Measurements from ENCODE around the gene ANKRD13A. TPM values are rescaled to one million over a fixed set of nuclear protein-coding genes. Genes with fewer than 3 reads are reported as not detected.
"Not testable (repeated sequence)": the region's sequence is repeated elsewhere in the genome, so short reads cannot be mapped to it uniquely, and the experiment has no call there.

ANKRD13A gene
- total and polyA plus RNA-seq, 5 donors: 9.6 to 24.7 (median 21.1) TPM

- H3K4me3 ChIP-seq (ENCODE audit: low read length); H3K27ac ChIP-seq (ENCODE audit: low read length); intact Hi-C loops (cut with DNase I); ATAC-seq; DNase-seq; H3K27me3 ChIP-seq (ENCODE audit: control insufficient read depth, insufficient read depth); H3K4me1 ChIP-seq (ENCODE audit: control insufficient read depth, insufficient read depth, low read length); H3K9me3 ChIP-seq (ENCODE audit: control insufficient read depth, low read length): not testable (repeated sequence)
- 92% methylated on average over 9 of the region's 9 CpGs for WGBS
Measured at GRCh38 chr12:110049666-110050065, 50.4 kb downstream of the ANKRD13A start.

- Histone ChIP-seq H3K4me3 (ENCODE audit: low read length) (no peak overlapping the region), H3K9me3 (ENCODE audit: control insufficient read depth, low read length) (no peaks in the 10 kb centered on the region), H3K27me3 (ENCODE audit: control insufficient read depth, insufficient read depth) (no peaks in the 10 kb centered on the region), H3K4me1 (ENCODE audit: control insufficient read depth, insufficient read depth, low read length) (peaks cover 3% of the 10 kb centered on the region), H3K27ac (ENCODE audit: low read length) (no peak overlapping the region)
- ATAC-seq (no peak), DNase-seq (no peak)
- intact Hi-C loops (cut with DNase I): no loop called here
- WGBS: 80% methylated on average over 6 of the region's 6 CpGs
Measured at GRCh38 chr12:110050927-110051326, 51.7 kb downstream of the ANKRD13A start.

- ATAC-seq; H3K9me3 ChIP-seq (ENCODE audit: control insufficient read depth, low read length); H3K4me3 ChIP-seq (ENCODE audit: low read length); H3K27ac ChIP-seq (ENCODE audit: low read length); intact Hi-C loops (cut with DNase I); DNase-seq; H3K4me1 ChIP-seq (ENCODE audit: control insufficient read depth, insufficient read depth, low read length); H3K27me3 ChIP-seq (ENCODE audit: control insufficient read depth, insufficient read depth): not testable (repeated sequence)
- WGBS: 62% methylated on average over 11 of the region's 11 CpGs
Measured at GRCh38 chr12:110055375-110056352, 56.4 kb downstream of the ANKRD13A start.

GRCh38 chr12:110056643-110057042 lies 57.4 kb downstream of the ANKRD13A start:
- ATAC-seq; H3K27ac ChIP-seq (ENCODE audit: low read length); DNase-seq; intact Hi-C loops (cut with DNase I); H3K4me3 ChIP-seq (ENCODE audit: low read length); H3K4me1 ChIP-seq (ENCODE audit: control insufficient read depth, insufficient read depth, low read length); H3K9me3 ChIP-seq (ENCODE audit: control insufficient read depth, low read length); H3K27me3 ChIP-seq (ENCODE audit: control insufficient read depth, insufficient read depth): not testable (repeated sequence)
- WGBS: 76% methylated on average over 3 of the region's 3 CpGs

- intact Hi-C loops (cut with DNase I): no loop called here
- no peak overlapping the region for H3K27ac ChIP-seq (ENCODE audit: low read length)
- ATAC-seq: no peak
- no peak for DNase-seq
- H3K4me1 ChIP-seq (ENCODE audit: control insufficient read depth, insufficient read depth, low read length): no peaks in the 10 kb centered on the region
- WGBS: 90% methylated on average over 9 of the region's 9 CpGs
- H3K9me3 ChIP-seq (ENCODE audit: control insufficient read depth, low read length): no peaks in the 10 kb centered on the region
- H3K27me3 ChIP-seq (ENCODE audit: control insufficient read depth, insufficient read depth): no peaks in the 10 kb centered on the region
- no peak overlapping the region for H3K4me3 ChIP-seq (ENCODE audit: low read length)
Measured at GRCh38 chr12:110058875-110059615, 59.8 kb downstream of the ANKRD13A start.

GRCh38 chr12:110059651-110060000 lies 60.4 kb downstream of the ANKRD13A start:
- ATAC-seq (no peak), DNase-seq (no peak)
- no peak overlapping the region for H3K27ac ChIP-seq (ENCODE audit: low read length)
- H3K27me3 ChIP-seq (ENCODE audit: control insufficient read depth, insufficient read depth): no peaks in the 10 kb centered on the region
- intact Hi-C loops (cut with DNase I): no loop called here
- WGBS: 71% methylated on average over 2 of the region's 2 CpGs
- H3K4me1 ChIP-seq (ENCODE audit: control insufficient read depth, insufficient read depth, low read length): no peaks in the 10 kb centered on the region
- H3K9me3 ChIP-seq (ENCODE audit: control insufficient read depth, low read length): no peaks in the 10 kb centered on the region
- H3K4me3 ChIP-seq (ENCODE audit: low read length): no peak overlapping the region

- no peaks in the 10 kb centered on the region for H3K9me3 ChIP-seq (ENCODE audit: control insufficient read depth, low read length)
- DNase-seq: no peak
- H3K4me3 ChIP-seq (ENCODE audit: low read length): no peak overlapping the region
- no peaks in the 10 kb centered on the region for H3K4me1 ChIP-seq (ENCODE audit: control insufficient read depth, insufficient read depth, low read length)
- no peaks in the 10 kb centered on the region for H3K27me3 ChIP-seq (ENCODE audit: control insufficient read depth, insufficient read depth)
- intact Hi-C loops (cut with DNase I): no loop called here
- H3K27ac ChIP-seq (ENCODE audit: low read length): no peak overlapping the region
- ATAC-seq: no peak
- WGBS: 97% methylated on average over 2 of the region's 2 CpGs
Measured at GRCh38 chr12:110062241-110062640, 63.0 kb downstream of the ANKRD13A start.

GRCh38 chr12:110065540-110065939 lies 66.3 kb downstream of the ANKRD13A start:
- Histone ChIP-seq H3K27me3 (ENCODE audit: control insufficient read depth, insufficient read depth) (no peaks in the 10 kb centered on the region), H3K4me1 (ENCODE audit: control insufficient read depth, insufficient read depth, low read length) (no peaks in the 10 kb centered on the region), H3K9me3 (ENCODE audit: control insufficient read depth, low read length) (no peaks in the 10 kb centered on the region), H3K27ac (ENCODE audit: low read length) (no peak overlapping the region), H3K4me3 (ENCODE audit: low read length) (no peak overlapping the region)
- ATAC-seq: no peak
- intact Hi-C loops (cut with DNase I): no loop called here
- WGBS: 86% methylated on average over 2 of the region's 2 CpGs
- DNase-seq: no peak

- intact Hi-C loops (cut with DNase I): no loop called here
- ATAC-seq (no peak), DNase-seq (no peak)
- H3K27ac ChIP-seq (ENCODE audit: low read length): no peak overlapping the region
- H3K9me3 ChIP-seq (ENCODE audit: control insufficient read depth, low read length): no peaks in the 10 kb centered on the region
- H3K27me3 ChIP-seq (ENCODE audit: control insufficient read depth, insufficient read depth): no peaks in the 10 kb centered on the region
- WGBS: 86% methylated on average over 7 of the region's 7 CpGs
- no peaks in the 10 kb centered on the region for H3K4me1 ChIP-seq (ENCODE audit: control insufficient read depth, insufficient read depth, low read length)
- H3K4me3 ChIP-seq (ENCODE audit: low read length): no peak overlapping the region
Measured at GRCh38 chr12:110067531-110067930, 68.3 kb downstream of the ANKRD13A start.

GRCh38 chr12:110068115-110068514 lies 68.9 kb downstream of the ANKRD13A start:
- H3K4me1 ChIP-seq (ENCODE audit: control insufficient read depth, insufficient read depth, low read length); intact Hi-C loops (cut with DNase I); H3K4me3 ChIP-seq (ENCODE audit: low read length); DNase-seq; H3K9me3 ChIP-seq (ENCODE audit: control insufficient read depth, low read length); H3K27ac ChIP-seq (ENCODE audit: low read length); ATAC-seq; H3K27me3 ChIP-seq (ENCODE audit: control insufficient read depth, insufficient read depth): not testable (repeated sequence)
- 86% methylated on average over 9 of the region's 9 CpGs for WGBS

GRCh38 chr12:110068654-110069053 lies 69.4 kb downstream of the ANKRD13A start:
- no peak overlapping the region for H3K27ac ChIP-seq (ENCODE audit: low read length)
- H3K4me1 ChIP-seq (ENCODE audit: control insufficient read depth, insufficient read depth, low read length): no peaks in the 10 kb centered on the region
- WGBS: 94% methylated on average over 2 of the region's 2 CpGs
- no peaks in the 10 kb centered on the region for H3K9me3 ChIP-seq (ENCODE audit: control insufficient read depth, low read length)
- ATAC-seq (no peak), DNase-seq (no peak)
- H3K27me3 ChIP-seq (ENCODE audit: control insufficient read depth, insufficient read depth): no peaks in the 10 kb centered on the region
- no peak overlapping the region for H3K4me3 ChIP-seq (ENCODE audit: low read length)
- intact Hi-C loops (cut with DNase I): no loop called here
